Germinal center (tissue), 1 donor: ENCODE measurements around the gene KNTC1.
A peak's percentile ranks its signal among the peaks of the same experiment; 100 is the strongest.
"Not testable (repeated sequence)": the region's sequence is repeated elsewhere in the genome, so short reads cannot be mapped to it uniquely, and the experiment has no call there.

ENCODE experiments used
- DNase-seq: peaks from one replicate; pipeline ENCODE4 v3.0.0; 2012; ENCODE audit warnings: mixed read lengths, low spot score

KNTC1 gene

GRCh38 chr12:122526683-122527477 lies at the start of gene KNTC1, which contains the start of gene RSRC2:
TSS of gene KNTC1 (plus strand) at chr12:122527249. CDS start at chr12:122530064, 2,815 bp downstream.
TSS of gene RSRC2 (minus strand) at chr12:122526936. CDS start at chr12:122526853, 83 bp downstream.
- peak; percentile 99 for DNase-seq

- no peak for DNase-seq
Observed at GRCh38 chr12:122480753-122481152, 46.3 kb upstream of the KNTC1 start.

- DNase-seq, result no peak
Observed at GRCh38 chr12:122481861-122482260, 45.2 kb upstream of the KNTC1 start.

GRCh38 chr12:122483969-122484368 lies 43.1 kb upstream of the KNTC1 start:
- DNase-seq, result no peak

GRCh38 chr12:122484385-122484784 lies 42.7 kb upstream of the KNTC1 start:
- DNase-seq, result not testable (repeated sequence)

- DNase-seq, result not testable (repeated sequence)
Observed at GRCh38 chr12:122486360-122486759, 40.7 kb upstream of the KNTC1 start.

GRCh38 chr12:122486805-122487426 lies 40.1 kb upstream of the KNTC1 start:
- no peak for DNase-seq

GRCh38 chr12:122487807-122488206 lies 39.2 kb upstream of the KNTC1 start:
- DNase-seq, result not testable (repeated sequence)

- no peak for DNase-seq
Observed at GRCh38 chr12:122489038-122489437, 38.0 kb upstream of the KNTC1 start.

GRCh38 chr12:122491991-122492390 lies 35.1 kb upstream of the KNTC1 start:
- no peak for DNase-seq

GRCh38 chr12:122493222-122493621 lies 33.8 kb upstream of the KNTC1 start:
- not testable (repeated sequence) for DNase-seq

GRCh38 chr12:122495258-122495657 lies 31.8 kb upstream of the KNTC1 start:
- DNase-seq, result no peak

GRCh38 chr12:122499991-122500684 lies 26.9 kb upstream of the KNTC1 start:
- DNase-seq, result peak; percentile 45

- DNase-seq, result peak; percentile 94
Observed at GRCh38 chr12:122500685-122501488, 26.2 kb upstream of the KNTC1 start, which contains the start of gene ZCCHC8. TSS of gene ZCCHC8 (minus strand) at chr12:122500932. CDS start at chr12:122500840, 92 bp downstream.

GRCh38 chr12:122501489-122501989 lies 25.5 kb upstream of the KNTC1 start:
- DNase-seq, result peak; percentile 23

GRCh38 chr12:122503147-122503751 lies 23.8 kb upstream of the KNTC1 start:
- no peak for DNase-seq

GRCh38 chr12:122503783-122504590 lies 23.1 kb upstream of the KNTC1 start:
- no peak for DNase-seq

- no peak for DNase-seq
Observed at GRCh38 chr12:122505419-122506051, 21.5 kb upstream of the KNTC1 start.

GRCh38 chr12:122506393-122506938 lies 20.6 kb upstream of the KNTC1 start:
- DNase-seq, result no peak
